SK-N-SH treated with all-trans-retinoic acid at 6 μM for 48 hours (cell line): ENCODE measurements around the gene CLCN3.
"Not testable (repeated sequence)": the region's sequence is repeated elsewhere in the genome, so short reads cannot be mapped to it uniquely, and the experiment has no call there.

Experiments used
- ATAC-seq: fragments of 200-7000 bp; cut with Tn5 transposase; 3 replicates; pipeline ENCODE4 v1.9.1; 2020; ENCODE audit warnings: mild to moderate bottlenecking, moderate library complexity
- ARNTL ChIP-seq: fragments of 450-650 bp; formaldehyde crosslinking; IDR thresholded peaks from 2 replicates; pipeline ENCODE4 v1.5.0; 2020; ENCODE audit warnings: low read depth, mild to moderate bottlenecking, moderate library complexity, borderline replicate concordance
- BACH2 ChIP-seq: fragments of 250-450 bp; sonication (Bioruptor Pico); IDR thresholded peaks from 2 replicates; pipeline ENCODE4 v1.9.0; 2021; ENCODE audit warnings: mild to moderate bottlenecking, borderline replicate concordance
- CSDC2 ChIP-seq: fragments of 250-450 bp; sonication (Bioruptor Pico); IDR thresholded peaks from 2 replicates; pipeline ENCODE4 v1.5.0; 2020; ENCODE audit warnings: mild to moderate bottlenecking, moderate library complexity
- GLIS3 ChIP-seq: fragments of 250-450 bp; sonication (Bioruptor Pico); IDR thresholded peaks from 2 replicates; pipeline ENCODE4 v1.5.0; 2020; ENCODE audit warnings: mild to moderate bottlenecking, moderate library complexity
- ISL1 ChIP-seq: fragments of 250-450 bp; sonication (Bioruptor Pico); IDR thresholded peaks from 2 replicates; pipeline ENCODE4 v2.1.2; 2022; ENCODE audit warnings: mild to moderate bottlenecking, moderate library complexity
- OSR1 ChIP-seq: fragments of 250-450 bp; sonication (Bioruptor Pico); IDR thresholded peaks from 2 replicates; pipeline ENCODE4 v1.8.0; 2022; ENCODE audit warnings: moderate library complexity, mild to moderate bottlenecking, inconsistent platforms
- PPARA ChIP-seq: fragments of 250-450 bp; sonication (Bioruptor Pico); IDR thresholded peaks from 2 replicates; pipeline ENCODE4 v1.5.0; 2020; ENCODE audit warnings: mild to moderate bottlenecking, borderline replicate concordance
- RARB ChIP-seq: fragments of 250-450 bp; sonication (Bioruptor Pico); IDR thresholded peaks from 2 replicates; pipeline ENCODE4 v1.8.0; 2021; ENCODE audit warnings: mild to moderate bottlenecking, moderate library complexity
- SNAI2 ChIP-seq: fragments of 250-450 bp; sonication (Bioruptor Pico); IDR thresholded peaks from 2 replicates; pipeline ENCODE4 v1.5.0; 2020; ENCODE audit warnings: mild to moderate bottlenecking, moderate library complexity
- TCF4 ChIP-seq: fragments of 250-450 bp; sonication (Bioruptor Pico); IDR thresholded peaks from 2 replicates; pipeline ENCODE4 v1.8.0; 2021; ENCODE audit warnings: mild to moderate bottlenecking, moderate library complexity, borderline replicate concordance
- TOX ChIP-seq: fragments of 250-450 bp; sonication (Bioruptor Pico); IDR thresholded peaks from 2 replicates; pipeline ENCODE4 v1.8.0; 2021; ENCODE audit warnings: mild to moderate bottlenecking, moderate library complexity, borderline replicate concordance
- ZC3H10 ChIP-seq: fragments of 250-450 bp; sonication (Bioruptor Pico); IDR thresholded peaks from 2 replicates; pipeline ENCODE4 v1.5.1; 2021; ENCODE audit warnings: mild to moderate bottlenecking, moderate library complexity
- ZFP3 ChIP-seq: fragments of 250-450 bp; sonication (Bioruptor Pico); IDR thresholded peaks from 2 replicates; pipeline ENCODE4 v1.5.0; 2020; ENCODE audit warnings: mild to moderate bottlenecking, moderate library complexity
- ZFP30 ChIP-seq: fragments of 450-650 bp; formaldehyde crosslinking; IDR thresholded peaks from 2 replicates; pipeline ENCODE4 v1.5.0; 2022; ENCODE audit warnings: mild to moderate bottlenecking, moderate library complexity
- ZNF70 ChIP-seq: fragments of 450-650 bp; formaldehyde crosslinking; IDR thresholded peaks from 2 replicates; pipeline ENCODE4 v1.5.0; 2020; ENCODE audit warnings: mild to moderate bottlenecking, moderate library complexity
- ZNF8 ChIP-seq: fragments of 450-650 bp; formaldehyde crosslinking; IDR thresholded peaks from 2 replicates; pipeline ENCODE4 v1.5.0; 2020; ENCODE audit warnings: mild to moderate bottlenecking, moderate library complexity
- TF ChIP-seq, protein P1 (sequence below): fragments of 250-450 bp; sonication (Bioruptor Pico); IDR thresholded peaks from 2 replicates; pipeline ENCODE4 v1.5.0; 2020; ENCODE audit warnings: mild to moderate bottlenecking, moderate library complexity
- TF ChIP-seq, protein P2 (sequence below): fragments of 250-450 bp; sonication (Bioruptor Pico); IDR thresholded peaks from 2 replicates; pipeline ENCODE4 v1.5.1; 2020; ENCODE audit warnings: low read depth, mild to moderate bottlenecking, moderate library complexity
- TF ChIP-seq, protein P3 (sequence below): fragments of 250-450 bp; sonication (Bioruptor Pico); IDR thresholded peaks from 2 replicates; pipeline ENCODE4 v1.8.0; 2021; ENCODE audit warnings: low read depth, mild to moderate bottlenecking, moderate library complexity, borderline replicate concordance
- TF ChIP-seq, protein P4 (sequence below): fragments of 250-450 bp; sonication (Bioruptor Pico); IDR thresholded peaks from 2 replicates; pipeline ENCODE4 v1.5.1; 2021; ENCODE audit warnings: mild to moderate bottlenecking, moderate library complexity
- TF ChIP-seq, protein P5 (sequence below): fragments of 250-450 bp; sonication (Bioruptor Pico); IDR thresholded peaks from 2 replicates; pipeline ENCODE4 v1.8.0; 2020; ENCODE audit warnings: mild to moderate bottlenecking, moderate library complexity, borderline replicate concordance

CLCN3 gene

DNA sequence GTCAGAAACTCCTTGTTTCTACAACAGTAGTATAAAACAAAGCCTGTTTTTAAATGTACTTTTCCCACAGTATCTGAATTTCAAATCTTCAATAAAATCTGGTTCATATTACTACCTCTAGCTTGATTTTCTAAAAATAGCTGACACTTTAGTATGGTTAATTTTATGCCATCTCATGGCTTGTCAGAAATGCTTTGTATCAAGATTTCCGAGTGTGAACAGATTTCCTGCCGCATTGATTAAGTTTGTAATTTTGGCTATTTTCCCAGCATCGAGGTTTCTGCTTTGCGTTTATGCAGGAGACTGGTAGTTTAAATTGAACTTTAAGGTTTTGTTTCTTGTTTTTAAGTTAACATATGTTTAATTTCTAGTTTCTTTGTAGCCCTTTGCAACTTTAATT lies 44.2 kb downstream of the CLCN3 start (continued):
- TF ChIP-seq SNAI2 (CRISPR knock-in tag): no peak
- TF ChIP-seq, protein P1, sequence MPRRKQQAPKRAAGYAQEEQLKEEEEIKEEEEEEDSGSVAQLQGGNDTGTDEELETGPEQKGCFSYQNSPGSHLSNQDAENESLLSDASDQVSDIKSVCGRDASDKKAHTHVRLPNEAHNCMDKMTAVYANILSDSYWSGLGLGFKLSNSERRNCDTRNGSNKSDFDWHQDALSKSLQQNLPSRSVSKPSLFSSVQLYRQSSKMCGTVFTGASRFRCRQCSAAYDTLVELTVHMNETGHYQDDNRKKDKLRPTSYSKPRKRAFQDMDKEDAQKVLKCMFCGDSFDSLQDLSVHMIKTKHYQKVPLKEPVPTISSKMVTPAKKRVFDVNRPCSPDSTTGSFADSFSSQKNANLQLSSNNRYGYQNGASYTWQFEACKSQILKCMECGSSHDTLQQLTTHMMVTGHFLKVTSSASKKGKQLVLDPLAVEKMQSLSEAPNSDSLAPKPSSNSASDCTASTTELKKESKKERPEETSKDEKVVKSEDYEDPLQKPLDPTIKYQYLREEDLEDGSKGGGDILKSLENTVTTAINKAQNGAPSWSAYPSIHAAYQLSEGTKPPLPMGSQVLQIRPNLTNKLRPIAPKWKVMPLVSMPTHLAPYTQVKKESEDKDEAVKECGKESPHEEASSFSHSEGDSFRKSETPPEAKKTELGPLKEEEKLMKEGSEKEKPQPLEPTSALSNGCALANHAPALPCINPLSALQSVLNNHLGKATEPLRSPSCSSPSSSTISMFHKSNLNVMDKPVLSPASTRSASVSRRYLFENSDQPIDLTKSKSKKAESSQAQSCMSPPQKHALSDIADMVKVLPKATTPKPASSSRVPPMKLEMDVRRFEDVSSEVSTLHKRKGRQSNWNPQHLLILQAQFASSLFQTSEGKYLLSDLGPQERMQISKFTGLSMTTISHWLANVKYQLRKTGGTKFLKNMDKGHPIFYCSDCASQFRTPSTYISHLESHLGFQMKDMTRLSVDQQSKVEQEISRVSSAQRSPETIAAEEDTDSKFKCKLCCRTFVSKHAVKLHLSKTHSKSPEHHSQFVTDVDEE (CRISPR knock-in tag): peak; percentile 36; the same call in 1 of the 2 replicates
- TF ChIP-seq RARB (CRISPR knock-in tag): 0 out of 2 replicates have a peak, but pooled peaks have one; percentile 14
- TF ChIP-seq ARNTL: no peak
- no peak for TF ChIP-seq ZFP30 (CRISPR knock-in tag)
- TF ChIP-seq GLIS3: no peak
- TF ChIP-seq ZNF70: no peak
- TF ChIP-seq OSR1 (CRISPR knock-in tag): no peak
- TF ChIP-seq TOX: 0 out of 2 replicates have a peak, but pooled peaks have one; percentile 39
- TF ChIP-seq CSDC2 (CRISPR knock-in tag): no peak
- TF ChIP-seq TCF4 (CRISPR knock-in tag): peak; percentile 92
- no peak for TF ChIP-seq PPARA

DNA sequence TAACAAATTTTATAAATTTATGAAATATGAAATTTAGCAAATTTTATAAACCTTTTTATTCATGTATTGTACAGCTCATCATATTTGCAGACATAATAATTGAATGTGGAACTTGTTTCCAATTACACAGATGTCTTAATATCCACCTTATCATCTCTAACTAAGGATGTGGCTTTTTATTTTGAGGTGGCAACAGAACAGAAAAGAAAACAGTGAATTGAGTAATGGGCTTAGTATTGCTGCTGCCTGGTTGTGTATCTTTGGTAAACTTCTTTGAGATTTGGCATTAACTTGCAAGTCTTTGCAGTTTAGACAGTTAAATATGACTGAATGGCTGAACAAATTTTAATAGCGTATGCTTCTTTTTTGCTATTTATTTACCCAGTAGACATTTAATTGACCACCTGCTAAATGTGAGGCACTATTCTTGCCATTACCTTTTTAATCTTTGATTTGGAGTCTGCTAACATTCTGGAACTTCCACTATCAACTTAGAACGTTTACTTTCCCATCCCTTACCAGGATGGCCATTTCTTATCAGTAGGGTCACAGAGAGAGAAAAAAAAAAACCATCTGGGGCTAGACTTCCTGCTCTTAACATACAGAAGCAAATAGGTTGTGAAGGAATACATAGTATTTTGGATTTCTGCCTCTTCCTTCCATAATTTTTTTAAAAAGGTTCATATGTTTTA lies 44.8 kb downstream of the CLCN3 start:
- no peak; the same call in 2 of the 3 replicates for ATAC-seq
- TF ChIP-seq ISL1 (CRISPR knock-in tag) (no peak), CSDC2 (CRISPR knock-in tag) (no peak), SNAI2 (CRISPR knock-in tag) (no peak), ZNF70 (no peak)

DNA sequence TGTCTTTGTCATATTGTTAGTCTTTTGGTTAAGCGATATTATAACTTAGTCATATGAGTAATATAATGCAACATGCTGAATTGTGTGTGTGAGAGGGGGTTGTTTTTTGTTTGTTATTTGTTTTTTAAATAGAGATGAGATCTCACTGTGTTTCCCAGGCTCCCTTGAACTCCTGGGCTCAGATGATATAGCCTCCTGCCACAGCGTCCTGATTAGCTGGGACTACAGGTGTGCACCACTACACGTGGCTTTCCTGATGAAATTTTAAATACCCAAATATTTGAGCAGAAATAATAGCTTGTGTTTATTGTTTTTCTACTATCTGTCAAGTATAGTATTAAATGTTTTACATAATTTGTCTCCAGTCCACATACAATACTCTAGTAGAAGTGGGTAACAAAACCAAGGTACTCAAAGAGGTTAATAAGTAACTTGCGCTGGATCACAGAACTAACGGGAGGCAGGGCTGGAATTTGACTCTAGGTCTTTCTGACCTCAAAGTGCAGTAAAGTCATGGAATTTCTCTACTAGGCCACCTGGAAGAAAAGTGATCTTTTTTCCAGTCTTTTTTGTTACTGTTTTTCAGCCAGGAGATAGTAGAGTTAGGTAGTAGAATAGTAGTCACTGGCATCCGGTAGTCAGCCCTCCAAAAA lies 47.8 kb downstream of the CLCN3 start:
- TF ChIP-seq RARB (CRISPR knock-in tag): no peak
- ATAC-seq: no peak

DNA sequence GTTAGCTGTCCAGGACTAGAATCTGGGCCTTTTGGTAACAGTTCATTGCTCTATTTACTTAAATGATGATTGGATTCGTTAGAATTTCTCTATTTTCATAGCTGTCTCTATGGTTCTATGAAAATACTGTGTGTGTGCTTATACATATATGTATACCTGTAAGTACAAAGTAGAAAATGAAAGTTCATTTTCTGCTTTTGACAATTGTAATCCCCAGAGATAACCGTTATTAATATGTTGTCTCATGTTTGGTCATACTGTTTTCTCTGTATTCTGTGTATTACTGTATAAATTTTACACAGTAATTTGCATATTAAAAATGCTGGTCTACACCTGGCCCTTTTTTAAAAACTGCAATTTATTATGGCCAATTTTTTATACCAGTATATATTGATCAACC lies 55.4 kb downstream of the CLCN3 start:
- no peak for ATAC-seq

DNA sequence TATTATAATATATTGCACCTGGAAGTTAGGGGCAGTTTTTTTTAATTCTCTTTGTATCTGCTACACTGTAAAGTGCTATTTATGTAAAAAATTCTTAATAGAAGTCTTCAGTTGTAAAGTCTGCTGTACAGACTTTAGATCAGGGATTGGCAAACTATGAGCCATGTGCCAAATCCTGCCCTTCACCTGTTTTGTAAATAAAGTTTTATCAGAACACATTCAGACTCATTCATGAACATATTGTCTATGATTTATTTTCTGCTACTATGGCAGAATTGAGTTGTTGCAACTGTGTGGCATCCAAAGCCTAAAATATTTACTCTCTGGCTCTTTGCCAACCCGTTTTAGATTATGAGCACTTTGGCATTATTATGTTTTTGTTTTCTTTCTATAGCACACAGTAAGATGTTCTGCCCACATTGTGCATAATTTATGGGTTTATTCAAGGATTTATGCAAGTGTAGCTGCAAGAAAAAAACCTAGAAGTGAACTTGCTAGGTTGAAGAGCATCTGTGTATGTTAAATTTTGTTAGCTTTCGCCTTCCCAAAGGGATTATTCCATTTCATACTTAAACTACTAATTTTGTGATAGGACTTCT lies 56.9 kb downstream of the CLCN3 start:
- no peak for ATAC-seq
- TF ChIP-seq, protein P2, sequence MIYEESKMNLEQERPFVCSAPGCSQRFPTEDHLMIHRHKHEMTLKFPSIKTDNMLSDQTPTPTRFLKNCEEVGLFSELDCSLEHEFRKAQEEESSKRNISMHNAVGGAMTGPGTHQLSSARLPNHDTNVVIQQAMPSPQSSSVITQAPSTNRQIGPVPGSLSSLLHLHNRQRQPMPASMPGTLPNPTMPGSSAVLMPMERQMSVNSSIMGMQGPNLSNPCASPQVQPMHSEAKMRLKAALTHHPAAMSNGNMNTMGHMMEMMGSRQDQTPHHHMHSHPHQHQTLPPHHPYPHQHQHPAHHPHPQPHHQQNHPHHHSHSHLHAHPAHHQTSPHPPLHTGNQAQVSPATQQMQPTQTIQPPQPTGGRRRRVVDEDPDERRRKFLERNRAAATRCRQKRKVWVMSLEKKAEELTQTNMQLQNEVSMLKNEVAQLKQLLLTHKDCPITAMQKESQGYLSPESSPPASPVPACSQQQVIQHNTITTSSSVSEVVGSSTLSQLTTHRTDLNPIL: no peak
- no peak for TF ChIP-seq BACH2 (CRISPR knock-in tag)
- no peak for TF ChIP-seq ZFP3 (CRISPR knock-in tag)
- no peak for TF ChIP-seq CSDC2 (CRISPR knock-in tag)
- no peak for TF ChIP-seq TOX
- TF ChIP-seq, protein P3, sequence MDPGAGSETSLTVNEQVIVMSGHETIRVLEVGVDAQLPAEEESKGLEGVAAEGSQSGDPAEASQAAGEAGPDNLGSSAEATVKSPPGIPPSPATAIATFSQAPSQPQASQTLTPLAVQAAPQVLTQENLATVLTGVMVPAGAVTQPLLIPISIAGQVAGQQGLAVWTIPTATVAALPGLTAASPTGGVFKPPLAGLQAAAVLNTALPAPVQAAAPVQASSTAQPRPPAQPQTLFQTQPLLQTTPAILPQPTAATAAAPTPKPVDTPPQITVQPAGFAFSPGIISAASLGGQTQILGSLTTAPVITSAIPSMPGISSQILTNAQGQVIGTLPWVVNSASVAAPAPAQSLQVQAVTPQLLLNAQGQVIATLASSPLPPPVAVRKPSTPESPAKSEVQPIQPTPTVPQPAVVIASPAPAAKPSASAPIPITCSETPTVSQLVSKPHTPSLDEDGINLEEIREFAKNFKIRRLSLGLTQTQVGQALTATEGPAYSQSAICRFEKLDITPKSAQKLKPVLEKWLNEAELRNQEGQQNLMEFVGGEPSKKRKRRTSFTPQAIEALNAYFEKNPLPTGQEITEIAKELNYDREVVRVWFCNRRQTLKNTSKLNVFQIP (CRISPR knock-in tag): no peak
- no peak for TF ChIP-seq ZC3H10 (CRISPR knock-in tag)
- no peak for TF ChIP-seq OSR1 (CRISPR knock-in tag)
- no peak for TF ChIP-seq RARB (CRISPR knock-in tag)
- TF ChIP-seq ZNF8 (CRISPR knock-in tag): no peak
- TF ChIP-seq ARNTL: no peak
- no peak for TF ChIP-seq PPARA
- no peak for TF ChIP-seq ZNF70
- TF ChIP-seq, protein P4, sequence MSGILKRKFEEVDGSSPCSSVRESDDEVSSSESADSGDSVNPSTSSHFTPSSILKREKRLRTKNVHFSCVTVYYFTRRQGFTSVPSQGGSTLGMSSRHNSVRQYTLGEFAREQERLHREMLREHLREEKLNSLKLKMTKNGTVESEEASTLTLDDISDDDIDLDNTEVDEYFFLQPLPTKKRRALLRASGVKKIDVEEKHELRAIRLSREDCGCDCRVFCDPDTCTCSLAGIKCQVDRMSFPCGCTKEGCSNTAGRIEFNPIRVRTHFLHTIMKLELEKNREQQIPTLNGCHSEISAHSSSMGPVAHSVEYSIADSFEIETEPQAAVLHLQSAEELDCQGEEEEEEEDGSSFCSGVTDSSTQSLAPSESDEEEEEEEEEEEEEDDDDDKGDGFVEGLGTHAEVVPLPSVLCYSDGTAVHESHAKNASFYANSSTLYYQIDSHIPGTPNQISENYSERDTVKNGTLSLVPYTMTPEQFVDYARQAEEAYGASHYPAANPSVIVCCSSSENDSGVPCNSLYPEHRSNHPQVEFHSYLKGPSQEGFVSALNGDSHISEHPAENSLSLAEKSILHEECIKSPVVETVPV (CRISPR knock-in tag): no peak
- TF ChIP-seq ZFP30 (CRISPR knock-in tag): no peak

More for the DNA sequence above, 55.4 kb downstream of the CLCN3 start:
- no peak for TF ChIP-seq ZFP3 (CRISPR knock-in tag)
- TF ChIP-seq TCF4 (CRISPR knock-in tag): no peak
- TF ChIP-seq, protein P5, sequence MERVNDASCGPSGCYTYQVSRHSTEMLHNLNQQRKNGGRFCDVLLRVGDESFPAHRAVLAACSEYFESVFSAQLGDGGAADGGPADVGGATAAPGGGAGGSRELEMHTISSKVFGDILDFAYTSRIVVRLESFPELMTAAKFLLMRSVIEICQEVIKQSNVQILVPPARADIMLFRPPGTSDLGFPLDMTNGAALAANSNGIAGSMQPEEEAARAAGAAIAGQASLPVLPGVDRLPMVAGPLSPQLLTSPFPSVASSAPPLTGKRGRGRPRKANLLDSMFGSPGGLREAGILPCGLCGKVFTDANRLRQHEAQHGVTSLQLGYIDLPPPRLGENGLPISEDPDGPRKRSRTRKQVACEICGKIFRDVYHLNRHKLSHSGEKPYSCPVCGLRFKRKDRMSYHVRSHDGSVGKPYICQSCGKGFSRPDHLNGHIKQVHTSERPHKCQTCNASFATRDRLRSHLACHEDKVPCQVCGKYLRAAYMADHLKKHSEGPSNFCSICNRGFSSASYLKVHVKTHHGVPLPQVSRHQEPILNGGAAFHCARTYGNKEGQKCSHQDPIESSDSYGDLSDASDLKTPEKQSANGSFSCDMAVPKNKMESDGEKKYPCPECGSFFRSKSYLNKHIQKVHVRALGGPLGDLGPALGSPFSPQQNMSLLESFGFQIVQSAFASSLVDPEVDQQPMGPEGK (CRISPR knock-in tag): no peak
- no peak for TF ChIP-seq ISL1 (CRISPR knock-in tag)

DNA sequence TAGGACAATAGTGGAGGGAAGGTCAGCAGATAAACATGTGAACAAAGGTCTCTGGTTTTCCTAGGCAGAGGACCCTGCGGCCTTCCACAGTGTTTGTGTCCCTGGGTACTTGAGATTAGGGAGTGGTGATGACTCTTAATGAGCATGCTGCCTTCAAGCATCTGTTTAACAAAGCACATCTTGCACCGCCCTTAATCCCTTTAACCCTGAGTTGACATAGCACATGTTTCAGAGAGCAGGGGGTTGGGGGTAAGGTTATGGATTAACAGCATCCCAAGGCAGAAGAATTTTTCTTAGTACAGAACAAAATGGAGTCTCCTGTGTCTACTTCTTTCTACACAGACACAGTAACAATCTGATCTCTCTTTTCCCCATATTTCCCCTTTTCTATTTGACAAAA lies 58.1 kb downstream of the CLCN3 start:
- ATAC-seq: not testable (repeated sequence)

DNA sequence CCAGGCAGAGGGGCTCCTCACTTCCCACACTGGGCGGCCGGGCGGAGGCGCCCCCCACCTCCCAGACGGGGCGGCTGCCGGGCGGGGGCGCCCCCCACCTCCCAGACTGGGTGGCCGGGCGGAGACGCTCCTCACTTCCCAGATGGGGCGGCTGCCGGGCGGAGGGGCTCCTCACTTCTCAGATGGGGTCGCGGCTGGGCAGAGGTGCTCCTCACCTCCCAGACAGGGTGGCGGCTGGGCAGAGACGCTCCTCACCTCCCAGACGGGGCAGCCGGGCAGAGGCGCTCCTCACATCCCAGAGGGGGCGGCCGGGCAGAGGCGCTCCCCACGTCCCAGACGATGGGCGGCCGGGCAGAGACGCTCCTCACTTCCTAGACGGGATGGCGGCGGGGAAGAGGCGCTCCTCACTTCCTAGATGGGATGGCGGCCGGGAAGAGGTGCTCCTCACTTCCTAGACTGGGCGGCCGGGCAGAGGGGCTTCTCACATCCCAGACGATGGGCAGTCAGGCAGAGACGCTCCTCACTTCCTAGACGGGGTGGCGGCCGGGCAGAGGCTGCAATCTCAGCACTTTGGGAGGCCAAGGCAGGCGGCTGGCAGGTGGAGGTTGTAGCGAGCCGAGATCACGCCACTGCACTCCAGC lies 58.7 kb downstream of the CLCN3 start:
- ATAC-seq: not testable (repeated sequence)
